Stomach (tissue), 9 donors: ENCODE results near the gene MAP2K2. TPM values are rescaled to one million over a fixed set of nuclear protein-coding genes. Genes with fewer than 3 reads are reported as not detected.

Experiments used
- DNase-seq, 2 donors: peaks; one replicate each; pipeline versions ENCODE4 v3.0.0 to v3.0.0-alpha.2; 2013 to 2019
- H3K27ac ChIP-seq, 5 donors: fragments of 200-600 bp in 4 of 5; sonication (generic) in 4 of 5; one replicate each; pipeline ENCODE4 v1.5.1; 2013 to 2019; ENCODE audit warnings: mild to moderate bottlenecking in 1 of 5, moderate library complexity in 1 of 5
- H3K27me3 ChIP-seq, 3 donors: fragments of 200-600 bp; sonication (generic); one replicate each; pipeline ENCODE4 v1.5.1; 2017 to 2019; ENCODE audit warnings: mixed run types in 1 of 3
- H3K36me3 ChIP-seq, 4 donors: fragments of 200-600 bp; sonication (generic); 1 replicate in 3 of 4; 2 replicates in 1 of 4; pipeline ENCODE4 v1.5.1; 2016 to 2019
- H3K4me1 ChIP-seq, 4 donors: fragments of 200-600 bp; sonication (generic); one replicate each; pipeline ENCODE4 v1.5.1; 2016 to 2019
- H3K4me3 ChIP-seq, 4 donors: fragments of 200-600 bp; sonication (generic) in 3 of 4; one replicate each; pipeline ENCODE4 v1.5.1; 2016 to 2019; ENCODE audit warnings: mild to moderate bottlenecking in 1 of 4
- H3K9me3 ChIP-seq, 4 donors: fragments of 200-600 bp; sonication (generic); one replicate each; pipeline ENCODE4 v1.5.1; 2016 to 2019
- CTCF ChIP-seq, 7 experiments: fragments of 450-650 bp in 4 of 7; fragments of 200-600 bp in 3 of 7; sonication (generic) in 3 of 7; IDR thresholded peaks; one replicate each; pipeline ENCODE4 v1.5.1; 2016 to 2019; ENCODE audit warnings: antibody characterized with exemption in 7 of 7, control low read depth in 2 of 7, mild to moderate bottlenecking in 1 of 7
- EP300 ChIP-seq: sonication (generic); formaldehyde crosslinking; IDR thresholded peaks from one replicate; pipeline ENCODE4 v1.6.1; 2017; ENCODE audit warnings: antibody characterized with exemption
- POLR2A ChIP-seq, 4 donors: fragments of 450-650 bp; IDR thresholded peaks; one replicate each; pipeline ENCODE4 v1.6.1; 2016; ENCODE audit warnings: antibody characterized with exemption in 4 of 4, control low read depth in 2 of 4, mild to moderate bottlenecking in 1 of 4, moderate library complexity in 1 of 4
- POLR2AphosphoS5 ChIP-seq, 3 donors: sonication (generic); formaldehyde crosslinking; IDR thresholded peaks; one replicate each; pipeline ENCODE4 v1.6.1; 2016; ENCODE audit warnings: antibody characterized with exemption in 3 of 3
- WGBS, 5 donors: extraction: QIAGEN DNeasy Blood & Tissue Kit in 3 of 5; methylation state at CpG; one replicate each; pipeline versions ENCODE4 v1.1.5 to v1.1.7; 2013 to 2018; 5-methylcytosine and 5-hydroxymethylcytosine counted together
- intact Hi-C: fragments of 100-400 bp; cut with DNase I; formaldehyde crosslinking; loops from one replicate; pipeline ENCODE4 v1.15.1; 2023; ENCODE audit warnings: low total_unique reads
- polyA plus RNA-seq, 3 donors: library from polyadenylated mRNA; stranded (reverse); fragments of 200-250 nt; gene quantifications; one replicate each; pipeline ENCODE4 v1.2.3, GENCODE V29; 2013
- total RNA-seq, 5 donors: library from RNA; depleted of rRNA; stranded (reverse); fragments of >200 nt; gene quantifications; one replicate each; pipeline versions ENCODE4 v1.1.0 to v1.2.3, GENCODE V29; 2014 to 2016
- donor health status: healthy with polysubstance abuse.
- donor health status: Bipolar disorder and iron deficiency.
- donor health status: healthy.

Gene MAP2K2
- total and polyA plus RNA-seq, 8 donors: 53.4 to 447 (median 116) TPM

DNA sequence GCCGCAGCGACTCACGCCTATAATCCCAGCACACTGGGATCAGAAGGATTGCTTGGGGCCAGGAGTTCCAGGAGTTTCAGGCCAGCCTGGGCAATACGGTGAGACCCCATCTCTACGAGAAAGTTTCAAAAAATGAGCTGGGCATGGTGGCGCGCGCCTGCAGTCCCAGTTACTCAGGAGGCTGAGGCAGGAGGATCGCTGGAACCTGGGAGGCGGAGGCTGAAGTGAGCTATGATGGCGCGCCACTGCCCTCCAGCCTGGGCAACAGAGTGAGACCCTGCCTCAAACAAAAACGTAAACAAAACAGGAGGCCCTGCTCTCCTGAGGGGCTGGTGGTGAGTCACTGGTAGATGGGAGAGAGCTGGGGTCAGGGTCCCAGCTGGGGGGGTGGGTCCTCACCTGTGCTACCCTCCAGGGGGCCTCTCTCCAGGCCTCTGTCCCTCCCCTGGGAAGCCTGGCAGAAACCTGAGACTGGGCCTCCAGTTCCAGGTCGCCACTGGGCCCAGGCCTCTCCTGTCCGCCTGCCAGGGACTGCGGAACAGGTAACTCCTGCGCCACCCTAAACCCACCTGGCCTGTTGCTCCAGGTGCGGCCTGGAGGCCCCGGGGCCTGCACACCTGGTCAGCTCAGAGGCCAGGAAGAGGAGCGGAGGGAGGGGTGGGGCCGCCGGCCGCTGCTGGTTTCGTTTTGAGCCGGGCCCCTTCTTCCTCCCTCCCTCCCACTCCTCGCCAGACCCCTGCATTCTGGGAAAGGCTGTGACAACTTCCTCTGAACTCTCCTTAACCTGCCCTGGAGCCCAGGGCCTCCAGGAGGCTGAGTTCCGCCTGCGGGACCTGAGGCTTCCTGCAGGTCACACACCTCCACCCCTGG lies 40.0 kb downstream of the MAP2K2 start:
- H3K27me3 ChIP-seq: no peaks in the 10 kb centered on the region
- peak overlapping the region in 3 of 4 donors; percentile 21 to 27 (median 22) for H3K4me3 ChIP-seq
- intact Hi-C loops: no loop called here
- 45 to 73% (median 49%) methylated on average over 19 to 28 of the region's 28 CpGs for WGBS, 5 donors
- TF ChIP-seq EP300 (no peak), POLR2AphosphoS5 (IDR thresholded peaks at IDR 0.05) (peak in 1 of 3 donors; percentile 40)
- H3K36me3 ChIP-seq: no peaks in the 10 kb centered on the region
- H3K27ac ChIP-seq: peak overlapping the region; percentile 71 to 83 (median 76)
- peak; percentile 89 to 91 for DNase-seq
- H3K9me3 ChIP-seq: no peaks in the 10 kb centered on the region
- H3K4me1 ChIP-seq: peaks cover 15 to 52% (median 32%) of the 10 kb centered on the region in 4 donors

- intact Hi-C loops: no loop called here
- TF ChIP-seq POLR2A (IDR thresholded peaks at IDR 0.05) (no peak), POLR2AphosphoS5 (IDR thresholded peaks at IDR 0.05) (no peak), CTCF (IDR thresholded peaks at IDR 0.05) (no peak), EP300 (no peak)
- no peak for DNase-seq
- Histone ChIP-seq H3K4me3 (no peak overlapping the region), H3K4me1 (peaks cover 22 to 57% (median 44%) of the 10 kb centered on the region in 4 donors), H3K9me3 (no peaks in the 10 kb centered on the region), H3K36me3 (no peaks in the 10 kb centered on the region), H3K27me3 (no peaks in the 10 kb centered on the region), H3K27ac (peak overlapping the region in 1 of 5 donors; percentile 14)
- WGBS, 5 donors: 60 to 89% (median 86%) methylated on average over 6 to 9 of the region's 9 CpGs
Measured at GRCh38 chr19:4082172-4082571, 41.8 kb downstream of the MAP2K2 start.

- Histone ChIP-seq H3K27ac (peak overlapping the region in 1 of 5 donors; percentile 14), H3K4me3 (no peak overlapping the region), H3K27me3 (no peaks in the 10 kb centered on the region), H3K36me3 (no peaks in the 10 kb centered on the region), H3K9me3 (no peaks in the 10 kb centered on the region), H3K4me1 (peaks cover 20 to 58% (median 44%) of the 10 kb centered on the region in 4 donors)
- 14 to 30% (median 22%) methylated on average over 2 of the region's 2 CpGs for WGBS, 5 donors
- DNase-seq: no peak
- intact Hi-C loops: no loop called here
- TF ChIP-seq CTCF (IDR thresholded peaks at IDR 0.05) (no peak), EP300 (no peak), POLR2AphosphoS5 (IDR thresholded peaks at IDR 0.05) (no peak), POLR2A (IDR thresholded peaks at IDR 0.05) (no peak)
Measured at GRCh38 chr19:4081441-4082129, 42.3 kb downstream of the MAP2K2 start.

- Histone ChIP-seq H3K9me3 (no peaks in the 10 kb centered on the region), H3K27me3 (no peaks in the 10 kb centered on the region), H3K4me3 (no peak overlapping the region), H3K27ac (no peak overlapping the region), H3K36me3 (no peaks in the 10 kb centered on the region), H3K4me1 (peaks cover 17 to 49% (median 35%) of the 10 kb centered on the region in 4 donors)
- no peak for DNase-seq
- TF ChIP-seq POLR2A (IDR thresholded peaks at IDR 0.05) (no peak), EP300 (no peak), POLR2AphosphoS5 (IDR thresholded peaks at IDR 0.05) (no peak), CTCF (IDR thresholded peaks at IDR 0.05) (no peak)
- WGBS, 5 donors: 68 to 87% (median 74%) methylated on average over 6 of the region's 6 CpGs
- intact Hi-C loops: no loop called here
Measured at GRCh38 chr19:4080473-4080872, 43.4 kb downstream of the MAP2K2 start.
